Medulla oblongata (tissue), 1 donor: ENCODE data around the gene HSP90B1.

Experiments
- DNase-seq: peaks from one replicate; pipeline ENCODE4 v3.0.0-alpha.2; 2015; ENCODE audit errors: extremely low spot score

The HSP90B1 gene

DNA sequence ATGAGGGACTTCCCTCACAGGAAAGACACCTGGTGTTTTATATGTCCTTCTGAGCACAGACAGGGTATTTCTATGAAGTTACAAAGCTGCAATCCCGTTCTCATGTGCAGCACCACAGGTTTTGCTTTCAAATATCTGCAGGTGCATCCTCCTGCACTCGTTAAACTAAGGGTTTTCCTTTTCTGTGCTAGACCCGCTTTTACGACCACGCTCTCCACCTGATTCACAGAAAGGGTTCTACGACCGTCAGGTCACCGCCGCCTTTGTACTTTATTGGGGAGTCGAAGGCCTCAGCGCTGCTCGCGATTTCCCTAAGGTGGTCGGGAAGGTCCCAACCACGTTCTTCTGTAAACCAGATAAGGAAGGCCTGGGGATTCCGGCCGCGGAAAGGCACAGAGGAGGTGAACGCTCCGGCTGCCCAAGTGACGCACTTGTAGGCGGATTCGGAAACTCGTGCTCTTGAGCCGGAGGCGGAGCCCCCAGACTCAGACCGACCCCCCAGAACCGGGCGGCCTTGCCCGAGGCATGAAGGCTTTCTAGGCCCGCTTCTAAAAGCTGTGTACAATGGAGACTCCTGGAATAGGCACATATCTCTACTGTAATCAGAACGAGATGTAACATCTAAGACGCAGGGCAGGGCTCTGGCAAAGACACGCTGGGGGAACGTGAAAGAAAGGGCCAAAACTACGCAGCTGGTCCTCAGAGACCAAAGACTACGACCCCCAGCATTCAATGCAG, 995 bp upstream of the HSP90B1 start:
- DNase-seq: peak; percentile 97

DNA sequence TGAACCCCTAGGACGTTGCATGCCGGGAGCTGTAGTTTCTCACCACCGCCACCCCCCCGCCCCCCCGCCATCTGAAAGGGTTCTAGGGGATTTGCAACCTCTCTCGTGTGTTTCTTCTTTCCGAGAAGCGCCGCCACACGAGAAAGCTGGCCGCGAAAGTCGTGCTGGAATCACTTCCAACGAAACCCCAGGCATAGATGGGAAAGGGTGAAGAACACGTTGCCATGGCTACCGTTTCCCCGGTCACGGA, 501 bp upstream of the HSP90B1 start:
- no peak for DNase-seq

DNA sequence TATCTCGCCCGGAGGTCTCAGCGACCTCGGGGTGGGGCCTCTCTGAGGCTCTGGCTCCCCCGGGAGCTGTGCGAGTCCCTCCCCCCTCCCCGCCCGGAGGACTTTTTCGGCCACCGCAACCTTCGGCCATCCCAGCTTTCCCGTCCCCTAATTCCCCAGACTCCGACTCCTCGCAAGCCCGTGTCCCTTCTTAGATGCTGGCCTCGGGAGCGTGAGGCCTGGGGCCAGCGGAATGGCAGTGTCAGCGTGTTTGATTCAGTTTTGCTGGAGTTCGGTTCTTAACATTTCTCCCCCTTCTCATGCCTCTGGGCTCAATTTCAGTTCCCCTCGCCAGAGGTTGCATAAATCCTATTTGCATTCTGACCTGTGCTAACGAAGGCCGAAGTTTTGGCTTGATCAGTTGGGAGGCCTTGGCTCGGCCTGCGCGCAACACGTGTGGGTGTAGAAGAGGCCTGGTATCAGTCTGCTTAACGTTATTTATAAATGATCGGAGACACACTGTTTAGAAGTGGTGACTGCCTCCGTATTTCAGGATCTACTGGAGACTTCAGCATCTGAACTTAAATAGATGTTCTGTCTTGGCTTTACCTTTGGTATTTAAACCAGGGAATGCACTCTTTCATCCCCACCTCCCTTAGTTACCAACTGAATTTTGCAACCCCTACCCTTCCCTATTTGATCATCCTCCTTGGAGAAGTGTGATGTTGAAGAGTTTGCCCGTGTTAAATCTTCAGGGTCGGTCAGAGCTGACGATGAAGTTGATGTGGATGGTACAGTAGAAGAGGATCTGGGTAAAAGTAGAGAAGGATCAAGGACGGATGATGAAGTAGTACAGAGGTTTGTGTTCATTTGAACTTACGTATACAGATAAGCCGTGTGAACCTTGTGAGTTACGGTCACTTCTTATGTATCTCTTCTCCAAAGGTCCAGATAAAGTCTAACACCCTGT, 851 bp downstream of the HSP90B1 start:
- DNase-seq: peak; percentile 58

DNA sequence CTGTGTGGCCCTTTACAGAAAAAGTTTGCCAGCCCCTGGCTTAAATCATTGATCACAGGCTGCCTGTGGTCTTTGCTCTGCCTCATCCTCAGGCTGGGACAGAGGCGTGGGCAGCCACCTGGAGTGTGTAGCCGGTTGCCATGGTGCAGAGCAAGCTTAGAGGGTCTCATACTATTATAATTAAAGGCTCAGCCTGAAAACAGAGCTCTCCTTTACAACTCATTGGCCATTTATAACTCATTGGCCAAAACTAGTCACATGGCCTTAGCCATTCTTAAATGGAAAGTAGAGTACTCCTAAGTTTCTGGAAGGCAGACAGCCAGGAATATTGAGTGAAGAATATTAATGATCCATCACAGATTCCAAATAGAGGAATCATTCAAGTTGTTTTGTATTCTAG, 3.0 kb downstream of the HSP90B1 start:
- DNase-seq: no peak

DNA sequence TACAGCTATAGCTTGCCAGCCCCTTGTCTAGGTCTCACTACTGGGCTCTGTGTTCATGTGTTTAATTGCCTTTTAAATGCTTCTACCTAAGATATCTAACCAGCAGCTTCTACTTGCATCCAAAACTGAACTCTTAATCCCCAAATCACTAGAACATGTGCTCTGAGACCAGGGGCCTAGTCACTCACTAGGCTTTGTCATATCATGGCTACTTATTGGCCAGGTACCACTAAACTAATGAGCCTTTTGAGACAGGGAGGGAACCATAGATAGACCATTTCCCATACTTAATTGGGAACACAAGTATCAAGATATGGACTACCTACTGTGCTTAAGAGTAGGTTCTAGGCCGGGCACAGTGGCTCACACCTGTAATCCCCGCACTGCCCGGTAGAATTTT, 6.5 kb downstream of the HSP90B1 start:
- DNase-seq: no peak

DNA sequence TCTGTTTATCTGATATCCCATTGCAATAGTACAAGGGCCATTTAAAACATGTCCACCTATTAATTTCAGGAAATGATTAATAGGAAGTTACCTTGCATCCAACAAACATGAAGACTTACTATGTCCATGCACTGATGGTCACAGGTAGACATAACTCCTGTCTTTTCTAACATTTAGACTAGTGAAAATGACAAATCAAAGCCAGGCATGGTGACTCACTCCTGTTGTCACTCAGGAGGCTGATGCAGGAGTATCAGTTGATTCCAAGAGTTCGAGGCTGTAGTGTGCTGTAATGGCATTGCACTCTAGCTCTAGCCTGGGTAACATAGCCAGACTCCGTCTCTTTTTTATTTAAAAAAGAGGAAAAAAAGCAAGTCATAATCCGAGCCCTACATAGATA, 14.8 kb downstream of the HSP90B1 start:
- no peak for DNase-seq

DNA sequence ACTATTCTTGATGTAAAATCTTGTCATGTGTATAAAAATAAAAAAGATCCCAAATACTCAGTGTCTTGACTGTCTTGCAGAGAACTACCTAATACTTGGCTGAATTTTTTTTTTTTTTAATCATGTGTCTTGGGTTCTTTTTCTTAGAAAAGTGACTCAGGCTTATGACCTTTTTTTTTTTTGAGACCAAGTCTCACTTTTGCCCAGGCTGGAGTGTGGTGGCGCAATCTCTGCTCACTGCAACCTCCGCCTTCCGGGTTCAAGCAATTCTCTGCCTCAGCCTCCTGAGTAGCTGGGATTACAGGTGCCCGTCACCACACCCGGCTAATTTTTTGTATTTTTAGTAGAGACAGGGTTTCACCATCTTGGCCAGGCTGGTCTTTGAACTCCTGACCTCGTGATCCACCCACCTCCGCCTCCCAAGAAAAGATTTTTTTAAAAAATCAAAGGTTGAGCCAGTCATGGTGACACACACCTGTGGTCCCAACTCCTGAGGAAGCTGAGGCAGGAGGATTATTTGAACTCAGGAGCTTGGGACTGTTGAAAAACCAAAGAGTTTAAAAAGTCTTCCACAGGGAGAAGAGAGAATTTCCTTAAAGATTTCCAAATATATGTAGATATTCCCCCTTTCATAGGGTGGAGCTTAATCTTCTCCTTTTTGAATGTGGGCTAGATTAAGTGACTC, 17.8 kb downstream of the HSP90B1 start:
- no peak for DNase-seq

DNA sequence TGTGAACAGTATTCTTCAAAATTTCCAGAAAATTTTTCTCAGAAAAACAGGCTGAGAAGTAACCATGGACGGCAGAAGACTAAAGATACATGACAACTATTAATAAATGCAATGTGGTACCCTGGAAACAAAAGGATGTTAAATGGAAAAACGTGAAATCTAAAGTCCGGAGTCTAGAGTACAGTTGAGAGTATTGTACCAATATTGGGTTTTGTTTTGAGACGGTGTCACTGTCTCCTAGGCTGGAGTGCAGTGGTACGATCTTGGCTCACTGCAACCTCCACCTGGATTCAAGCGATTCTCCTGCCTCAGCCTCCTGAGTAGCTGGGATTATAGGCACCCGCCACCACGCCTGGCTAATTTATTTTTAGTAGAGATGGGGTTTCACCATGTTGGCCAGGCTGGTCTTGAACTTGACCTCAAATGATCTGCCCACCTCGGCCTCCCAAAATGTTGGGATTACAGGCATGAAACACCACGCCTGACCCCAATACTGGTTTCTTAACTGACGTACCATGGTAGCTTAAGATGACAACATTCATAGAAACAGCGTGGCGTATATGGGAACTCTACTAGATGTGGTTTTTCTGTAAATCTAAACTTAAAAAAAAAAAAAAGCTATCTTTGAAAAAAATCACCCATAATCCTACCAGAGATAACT, 18.7 kb downstream of the HSP90B1 start:
- DNase-seq: no peak

DNA sequence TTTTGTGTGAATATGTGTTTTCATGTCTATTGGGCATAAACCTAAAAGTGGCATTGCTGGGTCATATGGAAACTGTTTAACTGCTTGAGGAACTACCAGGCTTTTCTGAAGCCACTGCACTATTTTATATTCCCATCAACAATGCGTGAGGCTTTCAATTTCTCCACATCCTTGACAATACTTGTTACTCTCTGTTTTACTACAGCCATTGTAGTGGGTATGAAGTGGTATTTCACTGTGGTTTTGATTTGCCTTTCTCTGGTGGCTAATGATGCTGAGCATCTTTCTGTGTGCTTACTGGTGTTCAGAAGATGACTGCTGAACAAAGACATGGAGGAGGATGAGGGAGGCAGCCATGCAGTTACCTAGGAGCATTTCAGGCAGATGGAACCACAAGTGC, 22.3 kb downstream of the HSP90B1 start:
- DNase-seq: no peak

DNA sequence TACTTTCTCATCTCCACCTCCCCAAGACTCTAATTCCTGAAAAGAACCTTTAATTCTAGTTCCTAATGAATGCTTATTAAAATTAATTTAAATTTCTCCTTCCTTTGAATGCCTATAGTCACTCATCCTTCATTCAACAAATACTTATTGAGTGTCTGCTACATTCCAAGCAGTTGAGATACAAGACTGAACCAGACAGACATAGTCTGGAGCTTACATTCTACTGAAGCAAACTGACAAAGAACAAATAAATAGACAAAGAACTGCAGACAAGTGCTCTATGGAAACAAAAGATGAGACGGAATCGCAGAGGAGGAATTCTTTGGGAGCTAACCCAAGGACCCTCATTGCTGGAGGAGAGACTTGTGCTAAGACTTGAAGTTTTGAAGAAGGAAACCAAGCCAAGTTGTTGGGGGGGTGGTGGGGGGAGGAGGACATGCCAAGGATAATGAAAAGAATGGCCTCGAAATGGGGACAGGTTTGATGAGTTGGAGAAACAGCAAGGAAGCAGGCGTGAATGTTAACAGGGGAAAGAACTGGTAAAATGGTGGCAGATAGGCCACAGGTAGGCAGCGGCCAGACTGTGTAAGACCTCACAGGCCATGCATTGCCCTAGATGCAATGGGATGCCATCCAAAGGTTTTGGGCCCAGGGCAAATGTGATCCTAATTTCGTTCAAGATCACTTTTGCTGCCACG, 25.8 kb downstream of the HSP90B1 start:
- DNase-seq: no peak

DNA sequence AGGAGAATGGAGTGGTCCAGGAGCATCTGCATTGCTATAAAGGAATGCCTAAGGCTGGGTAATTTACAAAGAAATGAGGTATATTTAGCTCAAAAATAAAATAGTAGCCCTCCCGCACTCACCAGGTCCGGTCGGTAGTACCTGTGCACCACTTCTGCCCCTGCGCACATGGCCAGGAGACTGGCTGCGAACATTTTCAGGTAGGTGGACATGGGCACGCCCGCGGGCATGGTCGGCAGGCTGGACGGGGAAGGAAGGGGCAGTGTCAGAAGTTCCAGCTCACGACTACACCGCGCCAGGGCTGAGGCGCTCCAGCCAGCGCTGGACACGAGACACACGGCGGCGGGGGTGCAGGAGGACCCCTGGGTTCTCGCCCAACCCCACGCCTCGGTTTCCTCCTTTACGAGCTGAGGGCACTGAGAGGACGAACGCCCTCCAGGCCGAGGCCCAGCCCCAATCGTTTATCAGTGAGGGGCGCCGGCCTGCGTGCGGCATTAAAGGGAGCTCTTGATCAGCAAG, 26.4 kb downstream of the HSP90B1 start:
- peak; percentile 11 for DNase-seq

DNA sequence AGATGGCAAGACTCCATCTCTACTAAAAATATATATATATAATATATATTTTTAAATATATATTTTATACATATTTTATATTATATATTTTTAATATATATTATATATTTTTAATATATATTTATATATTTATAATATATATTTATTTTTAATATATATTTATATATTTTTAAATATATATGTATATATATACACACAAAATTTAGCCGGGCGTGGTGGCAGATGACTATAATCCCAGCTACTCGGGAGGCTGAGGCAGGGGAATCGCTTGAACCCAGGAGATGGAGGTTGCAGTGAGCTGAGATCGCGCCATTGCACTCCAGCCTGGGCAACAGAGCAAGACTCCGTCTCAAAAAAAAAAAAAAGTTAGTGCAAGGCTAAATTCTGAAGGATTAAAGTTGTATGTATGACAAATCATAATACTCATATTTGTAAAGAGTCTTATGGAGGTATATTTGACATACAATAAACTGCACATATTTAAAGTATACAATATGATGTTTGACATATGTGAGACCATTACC, 27.7 kb downstream of the HSP90B1 start:
- no peak for DNase-seq

DNA sequence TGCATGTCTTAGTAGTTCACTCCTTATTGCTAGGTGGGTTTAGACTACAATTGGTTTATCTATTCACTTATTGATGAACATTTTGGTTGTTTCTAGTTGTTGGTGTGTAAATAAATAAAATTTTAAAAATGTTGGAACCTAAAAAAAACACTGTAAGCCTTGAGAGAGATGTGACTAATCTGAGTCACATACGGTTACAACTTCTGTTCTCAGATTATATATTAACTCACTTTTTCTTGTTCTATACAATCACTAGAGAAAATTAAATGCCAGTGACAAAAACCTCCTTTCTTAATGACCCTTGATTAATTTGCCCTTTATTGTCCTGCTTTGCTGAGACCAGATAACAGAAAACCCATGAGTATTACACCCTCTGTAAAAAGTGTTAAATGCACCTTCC, 28.4 kb downstream of the HSP90B1 start:
- no peak for DNase-seq

DNA sequence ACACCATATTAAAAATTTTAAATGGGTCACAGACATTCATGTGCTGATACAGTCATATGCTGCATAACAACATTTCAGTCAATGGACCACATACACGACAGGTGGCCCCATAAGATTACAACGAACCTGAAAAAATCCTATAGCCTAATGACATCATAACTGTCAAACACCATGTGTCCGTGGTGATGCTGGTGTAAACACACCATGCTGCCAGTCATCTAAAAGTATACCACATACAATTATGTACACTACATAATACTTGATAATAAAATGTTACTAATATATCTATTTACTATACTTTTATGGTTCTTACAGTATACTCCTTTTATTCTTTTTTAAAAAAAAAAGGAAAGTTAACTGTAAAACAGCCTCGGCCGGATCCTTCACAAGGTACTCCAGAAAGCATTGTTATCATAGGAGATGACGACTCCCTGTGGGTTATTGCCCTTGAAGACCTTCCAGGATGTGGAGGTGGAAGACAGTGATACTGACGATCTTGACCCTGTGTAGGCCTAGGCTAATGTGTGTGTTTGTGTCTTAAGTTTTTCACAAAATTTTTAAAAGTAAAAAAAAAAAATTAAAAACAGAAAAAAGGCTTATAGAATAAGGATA, 30.5 kb downstream of the HSP90B1 start:
- no peak for DNase-seq

DNA sequence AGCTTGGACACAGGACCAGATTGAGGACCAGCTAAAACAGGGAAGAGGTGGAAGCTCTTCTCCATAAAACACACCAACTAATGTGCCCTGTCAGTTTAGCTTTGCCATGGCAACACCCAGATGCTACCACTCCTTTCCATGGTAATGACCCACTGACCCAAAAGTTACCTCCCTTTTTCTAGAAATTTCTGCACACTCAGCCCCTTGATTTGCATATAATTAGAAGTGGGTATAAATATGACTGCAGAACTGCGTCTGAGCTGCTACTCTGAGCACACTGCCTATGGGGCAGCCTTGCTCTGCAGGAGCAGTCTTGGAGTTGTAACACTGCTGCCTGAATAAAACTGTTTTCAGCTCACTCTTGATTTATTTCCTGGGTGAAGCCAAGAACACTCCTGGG, 32.3 kb downstream of the HSP90B1 start:
- DNase-seq: no peak

DNA sequence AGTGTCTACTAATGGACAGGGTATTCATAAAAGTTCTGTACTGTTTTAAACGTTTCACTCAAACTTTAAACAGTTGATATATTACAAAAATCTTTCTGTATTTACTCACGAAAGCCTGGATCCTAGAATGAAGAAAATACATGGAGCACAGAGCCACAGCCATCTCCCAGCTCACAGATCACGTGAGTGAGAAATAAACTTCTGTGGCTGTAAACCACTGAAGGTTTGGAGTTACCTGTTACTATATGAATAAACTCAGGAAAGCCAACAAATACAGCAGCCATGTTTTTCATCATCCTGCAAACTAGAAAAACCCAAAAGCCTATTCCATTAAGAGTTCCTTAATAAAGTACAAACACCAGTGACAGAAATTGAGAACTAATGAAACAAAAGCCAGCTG, 34.6 kb downstream of the HSP90B1 start:
- peak; percentile 13 for DNase-seq

DNA sequence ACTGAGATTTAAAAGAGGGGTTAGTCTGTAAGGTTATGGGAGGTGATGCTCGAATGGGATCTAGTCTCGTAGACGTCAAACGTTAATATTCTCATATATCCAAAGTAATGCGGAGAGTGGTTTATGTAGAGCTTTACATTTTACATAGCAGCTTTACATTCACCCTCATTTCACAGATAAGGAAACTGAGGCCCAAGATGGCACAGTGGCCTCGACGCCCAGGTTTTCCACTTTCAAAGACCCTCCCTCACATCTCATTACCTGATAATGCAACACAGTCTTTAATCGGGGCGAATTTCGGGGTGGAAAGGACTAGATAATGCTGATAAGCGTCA, 35.0 kb downstream of the HSP90B1 start:
- DNase-seq: no peak

DNA sequence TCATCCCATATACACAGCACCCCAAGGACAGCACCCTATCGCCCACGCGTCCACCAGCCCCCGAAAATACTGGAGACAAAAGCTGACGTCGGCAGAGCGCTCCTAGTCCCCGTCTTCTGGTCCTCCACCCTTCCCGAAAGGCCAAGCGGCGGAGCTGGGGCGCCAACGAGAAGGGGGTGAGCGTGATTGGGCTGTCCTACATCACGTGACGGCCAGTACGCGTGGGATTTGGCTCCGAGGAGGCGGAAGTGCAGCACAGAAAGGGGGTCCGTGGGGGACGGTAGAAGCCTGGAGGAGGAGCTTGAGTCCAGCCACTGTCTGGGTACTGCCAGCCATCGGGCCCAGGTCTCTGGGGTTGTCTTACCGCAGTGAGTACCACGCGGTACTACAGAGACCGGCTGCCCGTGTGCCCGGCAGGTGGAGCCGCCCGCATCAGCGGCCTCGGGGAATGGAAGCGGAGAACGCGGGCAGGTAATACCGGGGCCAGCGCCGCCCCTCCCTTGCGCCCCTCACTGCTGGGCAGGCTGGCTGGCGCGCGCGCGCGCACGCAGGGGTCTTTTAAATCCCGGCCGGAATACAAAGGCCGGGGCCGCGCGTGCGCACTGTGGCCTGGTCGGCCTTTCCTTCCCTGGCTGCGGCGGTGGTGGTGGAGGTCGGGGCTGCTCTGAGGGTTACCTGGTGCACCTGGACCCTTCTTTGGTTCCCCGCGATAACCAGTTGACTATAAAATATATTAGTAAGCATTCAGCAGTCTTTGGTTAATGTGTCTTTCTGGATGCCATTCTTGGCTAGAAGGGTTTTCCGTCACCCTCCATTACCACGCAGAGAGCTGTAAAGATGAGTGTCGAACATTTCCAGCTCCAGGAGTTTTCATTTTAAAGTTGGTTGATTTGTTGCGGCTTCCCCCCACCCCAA, 35.6 kb downstream of the HSP90B1 start, which contains the start of gene TDG:
TSS of gene TDG (plus strand) at position 283 of the 915 bp plus-strand sequence. CDS start at position 449, 166 bp downstream.
- DNase-seq: peak; percentile 99

DNA sequence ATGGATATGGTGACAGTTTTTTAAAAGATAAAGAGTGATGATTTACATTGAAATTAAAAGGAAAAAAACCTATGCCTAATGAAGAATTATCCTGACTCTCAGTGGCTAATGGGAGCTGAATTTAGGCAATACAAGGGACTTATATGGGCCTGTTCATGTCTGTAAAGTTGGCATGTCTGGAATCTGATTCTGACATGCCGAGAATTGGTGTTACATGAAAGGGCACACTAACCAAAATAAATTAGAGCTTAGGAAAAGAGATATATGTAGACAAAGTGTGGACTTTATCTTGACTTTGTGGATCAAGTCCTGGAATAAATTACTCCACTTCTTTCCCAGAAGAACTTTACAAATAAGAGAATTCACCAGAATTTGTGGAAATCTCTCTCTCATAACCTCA, 36.5 kb downstream of the HSP90B1 start:
- DNase-seq: no peak

DNA sequence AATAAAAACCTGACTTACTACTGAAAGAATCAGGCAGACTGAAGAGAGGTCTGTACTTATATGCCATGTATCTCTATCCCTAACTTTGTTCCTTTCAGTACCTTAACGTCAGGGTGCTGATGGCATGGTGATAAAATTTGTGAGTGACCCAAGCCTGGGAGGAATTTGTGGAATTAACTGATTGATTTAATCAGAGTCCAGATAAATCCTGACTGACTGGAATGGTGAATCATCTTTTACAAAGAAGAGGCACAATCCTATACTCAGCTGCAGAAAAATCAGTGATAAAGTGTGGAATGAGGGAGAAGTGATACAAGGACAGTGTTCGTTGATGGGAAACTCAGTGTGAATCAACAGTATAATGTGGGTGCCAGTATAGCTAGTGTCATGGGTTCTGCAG, 39.2 kb downstream of the HSP90B1 start:
- no peak for DNase-seq
